SK-N-SH treated with all-trans-retinoic acid at 6 μM for 48 hours (cell line): ENCODE results near the gene TAF3.

ENCODE experiments used
- PPARA ChIP-seq: fragments of 250-450 bp; sonication (Bioruptor Pico); IDR thresholded peaks from 2 replicates; pipeline ENCODE4 v1.5.0; 2020; ENCODE audit warnings: mild to moderate bottlenecking, borderline replicate concordance
- ZFP3 ChIP-seq: fragments of 250-450 bp; sonication (Bioruptor Pico); IDR thresholded peaks from 2 replicates; pipeline ENCODE4 v1.5.0; 2020; ENCODE audit warnings: mild to moderate bottlenecking, moderate library complexity
- ZNF8 ChIP-seq: fragments of 450-650 bp; formaldehyde crosslinking; IDR thresholded peaks from 2 replicates; pipeline ENCODE4 v1.5.0; 2020; ENCODE audit warnings: mild to moderate bottlenecking, moderate library complexity

DNA sequence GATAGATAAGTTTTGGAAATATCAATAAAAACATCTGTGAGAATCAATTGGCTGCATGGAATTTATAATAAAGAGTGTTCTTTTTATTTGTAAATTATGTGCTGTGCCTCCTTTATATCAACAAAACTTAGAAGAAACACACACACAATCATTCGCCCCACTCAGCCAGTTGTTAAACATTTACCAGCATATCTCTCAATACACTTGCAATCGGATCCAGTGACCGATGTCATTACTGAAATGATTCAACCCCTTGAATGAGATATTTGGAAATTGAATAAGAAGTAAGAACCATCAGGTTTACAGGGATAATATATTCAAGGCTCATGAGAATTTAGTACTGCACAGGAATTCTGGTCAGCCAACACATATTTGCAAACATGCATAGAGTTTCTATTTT is 35.6 kb downstream of the TAF3 start:
- TF ChIP-seq ZFP3 (CRISPR knock-in tag): no peak
- no peak for TF ChIP-seq ZNF8 (CRISPR knock-in tag)
- no peak for TF ChIP-seq PPARA (CRISPR knock-in tag)
